Mucosa of descending colon (tissue), 3 donors: Measurements from ENCODE around the gene NFIB. TPM values are rescaled to one million over a fixed set of nuclear protein-coding genes. Genes with fewer than 3 reads are reported as not detected.

Experiments used
- ATAC-seq: fragments of 200-7000 bp; cut with Tn5 transposase; one replicate; pipeline ENCODE4 v1.9.1; 2020; ENCODE audit warnings: mild to moderate bottlenecking, moderate library complexity
- DNase-seq, 3 donors: peaks; one replicate each; pipeline ENCODE4 v3.0.0-alpha.2; 2020
- H3K36me3 ChIP-seq: fragments of 200-600 bp; one replicate; pipeline ENCODE4 v1.8.0; 2021; ENCODE audit warnings: low read depth, mild to moderate bottlenecking
- H3K4me1 ChIP-seq: fragments of 200-600 bp; one replicate; pipeline ENCODE4 v1.8.0; 2021; ENCODE audit warnings: low read depth, mild to moderate bottlenecking
- H3K4me3 ChIP-seq: fragments of 200-600 bp; one replicate; pipeline ENCODE4 v1.8.0; 2021; ENCODE audit warnings: mild to moderate bottlenecking
- H3K9me3 ChIP-seq: fragments of 200-600 bp; one replicate; pipeline ENCODE4 v1.8.0; 2021; ENCODE audit warnings: mild to moderate bottlenecking
- intact Hi-C, 2 donors: fragments of 100-400 bp; cut with DNase I in 1 of 2; cut with micrococcal nuclease in 1 of 2; formaldehyde crosslinking; loops; one replicate each; pipeline versions ENCODE4 v1.11.0 to v1.11.1; 2022; cut with DNase I, micrococcal nuclease
- total RNA-seq, 3 donors: library from RNA; stranded (reverse); fragmentation: NEBNext Ultra II Directional in 2 of 3; extraction: Animal tissue kit (Norgen Biotek cat#: 25700) in 2 of 3; gene quantifications; one replicate each; pipeline versions ENCODE4 v1.2.1 to v1.2.4, GENCODE V29; 2021 to 2023
- TF ChIP-seq, protein P1 (sequence below): fragments of 200-600 bp; IDR thresholded peaks from one replicate; pipeline ENCODE4 v1.8.0; 2022; ENCODE audit warnings: antibody characterized with exemption, mild to moderate bottlenecking
- donor health status: DM: no; HTN: no; CAD: no; lungs with moderate emphysema.
- donor health status: DM: no; HTN: no; CAD: no.
- donor health status: DM: no; HTN: yes; CAD: no.

Gene NFIB
- total RNA-seq, 3 donors from 2014 or later: 59.7 to 85.5 (median 62.6) TPM

DNA sequence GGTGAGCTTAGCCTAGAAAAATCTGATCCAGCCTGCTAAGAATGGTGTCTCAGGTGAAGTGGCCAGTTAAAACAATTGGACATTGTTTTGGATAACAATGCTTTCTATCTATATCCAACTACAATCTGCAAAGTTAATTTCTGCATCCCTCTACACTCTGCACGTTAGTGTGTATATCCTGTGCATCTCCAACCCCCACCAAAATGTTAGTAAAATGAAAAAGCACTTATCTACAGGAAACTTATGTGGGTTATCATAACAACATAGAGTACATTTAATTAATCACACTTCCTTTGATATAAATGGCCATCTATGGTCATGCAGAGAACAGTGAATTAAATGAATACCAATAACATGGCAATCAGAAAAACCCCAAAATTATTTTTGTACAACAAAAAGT, 158.7 kb downstream of the NFIB start:
- intact Hi-C loops: no loop called here

GRCh38 chr9:14153310-14153720, 160.6 kb downstream of the NFIB start:
- no peak for DNase-seq
- Histone ChIP-seq H3K4me3 (no peak overlapping the region), H3K9me3 (no peaks in the 10 kb centered on the region), H3K4me1 (no peaks in the 10 kb centered on the region), H3K36me3 (no peaks in the 10 kb centered on the region)
- intact Hi-C loops: no loop called here
- TF ChIP-seq, protein P1, sequence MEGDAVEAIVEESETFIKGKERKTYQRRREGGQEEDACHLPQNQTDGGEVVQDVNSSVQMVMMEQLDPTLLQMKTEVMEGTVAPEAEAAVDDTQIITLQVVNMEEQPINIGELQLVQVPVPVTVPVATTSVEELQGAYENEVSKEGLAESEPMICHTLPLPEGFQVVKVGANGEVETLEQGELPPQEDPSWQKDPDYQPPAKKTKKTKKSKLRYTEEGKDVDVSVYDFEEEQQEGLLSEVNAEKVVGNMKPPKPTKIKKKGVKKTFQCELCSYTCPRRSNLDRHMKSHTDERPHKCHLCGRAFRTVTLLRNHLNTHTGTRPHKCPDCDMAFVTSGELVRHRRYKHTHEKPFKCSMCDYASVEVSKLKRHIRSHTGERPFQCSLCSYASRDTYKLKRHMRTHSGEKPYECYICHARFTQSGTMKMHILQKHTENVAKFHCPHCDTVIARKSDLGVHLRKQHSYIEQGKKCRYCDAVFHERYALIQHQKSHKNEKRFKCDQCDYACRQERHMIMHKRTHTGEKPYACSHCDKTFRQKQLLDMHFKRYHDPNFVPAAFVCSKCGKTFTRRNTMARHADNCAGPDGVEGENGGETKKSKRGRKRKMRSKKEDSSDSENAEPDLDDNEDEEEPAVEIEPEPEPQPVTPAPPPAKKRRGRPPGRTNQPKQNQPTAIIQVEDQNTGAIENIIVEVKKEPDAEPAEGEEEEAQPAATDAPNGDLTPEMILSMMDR: no peak
- ATAC-seq: no peak

More for the DNA sequence above, 158.7 kb downstream of the NFIB start:
- Histone ChIP-seq H3K36me3 (no peaks in the 10 kb centered on the region), H3K4me1 (no peaks in the 10 kb centered on the region), H3K4me3 (no peak overlapping the region), H3K9me3 (no peaks in the 10 kb centered on the region)
- DNase-seq (no peak), ATAC-seq (no peak)
- TF ChIP-seq, protein P1: no peak

GRCh38 chr9:14151451-14151850, 162.5 kb downstream of the NFIB start:
- Histone ChIP-seq H3K9me3 (no peaks in the 10 kb centered on the region), H3K36me3 (no peaks in the 10 kb centered on the region), H3K4me3 (no peak overlapping the region), H3K4me1 (no peaks in the 10 kb centered on the region)
- DNase-seq (no peak), ATAC-seq (no peak)
- TF ChIP-seq, protein P1: no peak
- intact Hi-C loops: no loop called here

DNA sequence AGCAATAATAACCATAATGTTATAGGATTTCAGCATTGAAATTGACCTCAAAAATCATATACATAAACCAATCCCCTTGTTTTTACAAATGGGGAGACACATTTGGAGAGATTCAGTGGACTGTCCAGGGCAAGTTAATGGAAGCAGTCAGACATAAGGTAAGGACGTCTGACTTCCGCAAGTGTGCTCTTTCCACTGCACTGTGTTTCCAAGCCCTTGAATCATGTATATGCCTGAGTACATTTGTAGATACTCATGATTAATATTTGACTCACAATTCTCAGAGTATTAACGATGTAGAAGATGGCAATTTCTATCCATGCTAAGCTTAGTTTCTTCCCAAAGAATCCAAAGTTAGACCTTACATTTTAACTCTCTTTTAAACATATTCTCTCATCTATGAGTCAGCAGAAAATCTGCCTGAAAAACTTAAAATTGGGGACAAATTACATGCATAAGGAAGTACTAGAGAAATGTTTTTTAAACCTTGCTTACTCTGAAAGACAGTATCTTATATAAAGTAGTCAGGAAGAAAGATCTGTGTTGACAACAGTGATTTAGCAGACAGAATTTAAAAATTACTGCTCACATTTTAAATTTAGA, 165.3 kb downstream of the NFIB start:
- no peak for ATAC-seq
- intact Hi-C loops: no loop called here
- H3K9me3 ChIP-seq: no peaks in the 10 kb centered on the region
- no peaks in the 10 kb centered on the region for H3K4me1 ChIP-seq
- H3K4me3 ChIP-seq: no peak overlapping the region
- H3K36me3 ChIP-seq: no peaks in the 10 kb centered on the region
- DNase-seq: no peak
- TF ChIP-seq, protein P1: no peak

DNA sequence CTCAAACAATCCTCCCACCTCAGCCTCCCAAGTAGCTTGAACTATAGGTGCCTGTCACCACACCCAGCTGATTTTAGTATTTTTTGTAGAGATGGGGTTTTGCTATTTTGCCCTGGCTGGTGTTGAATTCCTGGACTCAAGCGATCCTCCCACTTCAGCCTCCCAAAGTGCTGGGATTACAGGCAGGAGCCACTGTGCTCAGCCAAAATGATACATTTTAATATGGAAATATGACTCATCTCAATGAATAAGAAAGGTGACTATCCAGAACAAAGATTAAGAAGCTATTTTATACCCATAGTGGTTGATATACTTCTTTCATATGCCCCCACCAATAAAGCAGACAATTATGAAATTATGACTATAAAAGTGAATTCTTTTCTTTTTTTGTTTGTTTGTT, 166.2 kb downstream of the NFIB start:
- Histone ChIP-seq H3K36me3 (no peaks in the 10 kb centered on the region), H3K4me3 (no peak overlapping the region), H3K4me1 (no peaks in the 10 kb centered on the region), H3K9me3 (no peaks in the 10 kb centered on the region)
- ATAC-seq (no peak), DNase-seq (no peak)
- TF ChIP-seq, protein P1: no peak
- intact Hi-C loops: no loop called here
